LNCaP clone FGC (cell line): ENCODE data around the gene TRPC1.

Experiments
- DNase-seq: peaks from one replicate; pipeline ENCODE4 v3.0.0-alpha.2; 2011; ENCODE audit warnings: low read depth
- H3K4me3 ChIP-seq: 2 replicates; pipeline ENCODE4 v1.5.1; 2011; ENCODE audit warnings: mild to moderate bottlenecking, low read depth, low read length, control low read depth
- CTCF ChIP-seq: IDR thresholded peaks from 2 replicates; pipeline ENCODE4 v1.5.1; 2012; ENCODE audit warnings: mild to moderate bottlenecking; ENCODE audit not compliant: control insufficient read depth, insufficient read depth; ENCODE audit errors: extremely low read depth

TRPC1 gene

GRCh38 chr3:142818651-142819050 lies 94.8 kb downstream of the TRPC1 start:
- TF ChIP-seq CTCF: no peak
- peak; percentile 54 for DNase-seq
- H3K4me3 ChIP-seq: no peak overlapping the region

GRCh38 chr3:142819179-142819578 lies 95.3 kb downstream of the TRPC1 start:
- H3K4me3 ChIP-seq: no peak overlapping the region
- TF ChIP-seq CTCF: no peak
- no peak for DNase-seq

- peak; percentile 45 for DNase-seq
- TF ChIP-seq CTCF: peak; percentile 98
- no peak overlapping the region for H3K4me3 ChIP-seq
Observed at GRCh38 chr3:142828703-142829305, 105.0 kb downstream of the TRPC1 start.

- no peak for TF ChIP-seq CTCF
- no peak overlapping the region for H3K4me3 ChIP-seq
- DNase-seq: no peak
Observed at GRCh38 chr3:142837526-142837925, 113.7 kb downstream of the TRPC1 start.

GRCh38 chr3:142839831-142840230 lies 116.0 kb downstream of the TRPC1 start:
- DNase-seq: no peak
- TF ChIP-seq CTCF: no peak
- H3K4me3 ChIP-seq: no peak overlapping the region

- TF ChIP-seq CTCF: peak; percentile 60; the same call in 1 of the 2 replicates
- DNase-seq: peak; percentile 91
- H3K4me3 ChIP-seq: no peak overlapping the region
Observed at GRCh38 chr3:142844339-142844977, 120.6 kb downstream of the TRPC1 start.
